Measurements from ENCODE around the gene PDE6G.

DNA sequence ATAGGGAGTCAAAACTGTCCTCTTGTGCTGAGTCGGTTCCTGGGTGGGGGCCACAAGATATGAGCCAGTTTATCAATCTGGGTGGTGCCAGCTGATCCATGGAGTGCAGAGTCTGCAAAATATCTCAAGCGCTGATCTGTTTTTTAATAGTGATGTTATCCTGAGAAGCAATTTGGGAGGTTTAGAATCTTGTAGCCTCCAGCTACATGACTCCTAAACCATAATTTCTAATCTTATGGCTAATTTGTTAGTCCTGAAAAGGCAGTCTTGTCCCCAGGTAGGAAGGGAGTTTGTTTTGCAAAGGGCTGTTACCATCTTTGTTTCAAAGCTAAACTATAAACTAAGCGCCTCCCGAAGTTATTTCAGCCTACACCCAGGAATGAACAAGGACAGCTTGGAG, 17.7 kb downstream of the PDE6G start:
- TF ChIP-seq, protein P1, sequence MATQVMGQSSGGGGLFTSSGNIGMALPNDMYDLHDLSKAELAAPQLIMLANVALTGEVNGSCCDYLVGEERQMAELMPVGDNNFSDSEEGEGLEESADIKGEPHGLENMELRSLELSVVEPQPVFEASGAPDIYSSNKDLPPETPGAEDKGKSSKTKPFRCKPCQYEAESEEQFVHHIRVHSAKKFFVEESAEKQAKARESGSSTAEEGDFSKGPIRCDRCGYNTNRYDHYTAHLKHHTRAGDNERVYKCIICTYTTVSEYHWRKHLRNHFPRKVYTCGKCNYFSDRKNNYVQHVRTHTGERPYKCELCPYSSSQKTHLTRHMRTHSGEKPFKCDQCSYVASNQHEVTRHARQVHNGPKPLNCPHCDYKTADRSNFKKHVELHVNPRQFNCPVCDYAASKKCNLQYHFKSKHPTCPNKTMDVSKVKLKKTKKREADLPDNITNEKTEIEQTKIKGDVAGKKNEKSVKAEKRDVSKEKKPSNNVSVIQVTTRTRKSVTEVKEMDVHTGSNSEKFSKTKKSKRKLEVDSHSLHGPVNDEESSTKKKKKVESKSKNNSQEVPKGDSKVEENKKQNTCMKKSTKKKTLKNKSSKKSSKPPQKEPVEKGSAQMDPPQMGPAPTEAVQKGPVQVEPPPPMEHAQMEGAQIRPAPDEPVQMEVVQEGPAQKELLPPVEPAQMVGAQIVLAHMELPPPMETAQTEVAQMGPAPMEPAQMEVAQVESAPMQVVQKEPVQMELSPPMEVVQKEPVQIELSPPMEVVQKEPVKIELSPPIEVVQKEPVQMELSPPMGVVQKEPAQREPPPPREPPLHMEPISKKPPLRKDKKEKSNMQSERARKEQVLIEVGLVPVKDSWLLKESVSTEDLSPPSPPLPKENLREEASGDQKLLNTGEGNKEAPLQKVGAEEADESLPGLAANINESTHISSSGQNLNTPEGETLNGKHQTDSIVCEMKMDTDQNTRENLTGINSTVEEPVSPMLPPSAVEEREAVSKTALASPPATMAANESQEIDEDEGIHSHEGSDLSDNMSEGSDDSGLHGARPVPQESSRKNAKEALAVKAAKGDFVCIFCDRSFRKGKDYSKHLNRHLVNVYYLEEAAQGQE (IDR thresholded peaks at IDR 0.05; ENCODE audit: insufficient replicate concordance, low read depth) = no peak
- TF ChIP-seq, protein P2, sequence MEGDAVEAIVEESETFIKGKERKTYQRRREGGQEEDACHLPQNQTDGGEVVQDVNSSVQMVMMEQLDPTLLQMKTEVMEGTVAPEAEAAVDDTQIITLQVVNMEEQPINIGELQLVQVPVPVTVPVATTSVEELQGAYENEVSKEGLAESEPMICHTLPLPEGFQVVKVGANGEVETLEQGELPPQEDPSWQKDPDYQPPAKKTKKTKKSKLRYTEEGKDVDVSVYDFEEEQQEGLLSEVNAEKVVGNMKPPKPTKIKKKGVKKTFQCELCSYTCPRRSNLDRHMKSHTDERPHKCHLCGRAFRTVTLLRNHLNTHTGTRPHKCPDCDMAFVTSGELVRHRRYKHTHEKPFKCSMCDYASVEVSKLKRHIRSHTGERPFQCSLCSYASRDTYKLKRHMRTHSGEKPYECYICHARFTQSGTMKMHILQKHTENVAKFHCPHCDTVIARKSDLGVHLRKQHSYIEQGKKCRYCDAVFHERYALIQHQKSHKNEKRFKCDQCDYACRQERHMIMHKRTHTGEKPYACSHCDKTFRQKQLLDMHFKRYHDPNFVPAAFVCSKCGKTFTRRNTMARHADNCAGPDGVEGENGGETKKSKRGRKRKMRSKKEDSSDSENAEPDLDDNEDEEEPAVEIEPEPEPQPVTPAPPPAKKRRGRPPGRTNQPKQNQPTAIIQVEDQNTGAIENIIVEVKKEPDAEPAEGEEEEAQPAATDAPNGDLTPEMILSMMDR (IDR thresholded peaks at IDR 0.05; ENCODE audit: insufficient read depth, low read length) = no peak
- TF ChIP-seq SPI1 (IDR thresholded peaks at IDR 0.05; ENCODE audit: borderline replicate concordance, low read depth) = no peak

Measured in HL-60 (cell line).